RWPE1 (cell line): Measurements from ENCODE around the gene PLSCR1.

Experiments used
- CTCF ChIA-PET: fragments of 350-600 bp; sonication (Branson Sonifier 250); formaldehyde crosslinking; extraction: SDS; loops from one replicate; lab custom pipeline; 2021; lab: Yijun Ruan, JAX
- POLR2A ChIA-PET: fragments of 400-600 bp; formaldehyde crosslinking; extraction: SDS; loops from one replicate; lab custom pipeline; 2020; ENCODE audit warnings: antibody characterized with exemption; ENCODE audit not compliant: low non-redundant PET; lab: Yijun Ruan, JAX
- DNase-seq: peaks from one replicate; pipeline ENCODE4 v3.0.0; 2012; ENCODE audit warnings: low spot score
- H3K27ac ChIP-seq: fragments of 450-650 bp; 2 replicates; pipeline ENCODE4 v1.5.1; 2017
- CTCF ChIP-seq: fragments of 450-650 bp; conservative IDR thresholded peaks from 2 replicates; pipeline ENCODE4 v1.5.1; 2017; ENCODE audit warnings: low read depth, mild to moderate bottlenecking

The PLSCR1 gene

GRCh38 chr3:146537603-146538002 lies 6.8 kb downstream of the PLSCR1 start:
- no peak for DNase-seq
- H3K27ac ChIP-seq: no peak overlapping the region
- TF ChIP-seq CTCF: no peak
- CTCF ChIA-PET: no interaction called here
- POLR2A ChIA-PET: no interaction called here

GRCh38 chr3:146536681-146537080 lies 7.7 kb downstream of the PLSCR1 start:
- DNase-seq: no peak
- no peak overlapping the region for H3K27ac ChIP-seq
- ChIA-PET POLR2A (no interaction called here), CTCF (no interaction called here)
- TF ChIP-seq CTCF: no peak

- no peak overlapping the region for H3K27ac ChIP-seq
- DNase-seq: no peak
- POLR2A ChIA-PET: no interaction called here
- no peak for TF ChIP-seq CTCF
- CTCF ChIA-PET: no interaction called here
These were observed 12.0 kb downstream of the PLSCR1 start for GRCh38 chr3:146532406-146532805.

- CTCF ChIA-PET: interaction anchor here (0.5 to 0.6 kb wide), 2 partner anchors 58 to 312 kb away, joined by 3 read pairs; no protein-coding TSS in a partner anchor
These were observed 13.8 kb downstream of the PLSCR1 start for GRCh38 chr3:146530609-146531008.

GRCh38 chr3:146529021-146529420 lies 15.4 kb downstream of the PLSCR1 start:
- no peak for DNase-seq
- ChIA-PET POLR2A (no interaction called here), CTCF (interaction anchor here (0.7 kb wide), 1 partner anchor 77 kb away, joined by 3 read pairs; no protein-coding TSS in a partner anchor)
- no peak for TF ChIP-seq CTCF
- H3K27ac ChIP-seq: no peak overlapping the region

More at GRCh38 chr3:146530609-146531008, 13.8 kb downstream of the PLSCR1 start:
- no peak overlapping the region for H3K27ac ChIP-seq
- no peak for DNase-seq
- TF ChIP-seq CTCF: no peak
- POLR2A ChIA-PET: no interaction called here

- H3K27ac ChIP-seq: no peak overlapping the region
- ChIA-PET POLR2A (no interaction called here), CTCF (no interaction called here)
- no peak for TF ChIP-seq CTCF
- no peak for DNase-seq
These were observed 19.4 kb downstream of the PLSCR1 start for GRCh38 chr3:146524961-146525360.
